ENCODE measurements around the gene NOL11. TPM values are rescaled to one million over a fixed set of nuclear protein-coding genes. Genes with fewer than 3 reads are reported as not detected.

Gene NOL11
- total and polyA plus RNA-seq, 2 donors (not counting 3 experiments of a cell fraction or from before 2014, with no cell fraction given): 17.7 to 52.6 TPM

- FAIRE-seq (no peak), DNase-seq (ENCODE audit: low read depth, low spot score) (no peak)
- Histone ChIP-seq H3K4me2 (ENCODE audit: insufficient read depth, low read length) (no peak overlapping the region), H2AFZ (ENCODE audit: low read depth, low read length) (no peak overlapping the region), H3K9me1 (replicated peaks; ENCODE audit: control insufficient read depth, extremely low read depth, insufficient read depth, low read length) (no peaks in the 10 kb centered on the region), H3K27me3 (ENCODE audit: control insufficient read depth in 2 of 2, insufficient read depth in 2 of 2, low read length in 2 of 2) (no peaks in the 10 kb centered on the region), H3K36me3 (ENCODE audit: control insufficient read depth in 2 of 2, extremely low read depth in 1 of 2, insufficient read depth in 2 of 2, low read length in 2 of 2) (no peaks in the 10 kb centered on the region), H3K9ac (replicated peaks; ENCODE audit: extremely low read depth, insufficient read depth, low read length) (no peak overlapping the region), H3K27ac (ENCODE audit: insufficient read depth, low read depth, low read length) (no peak overlapping the region), H3K4me3 (replicated peaks in 1 of 3; ENCODE audit: insufficient read depth in 1 of 3, low read depth in 1 of 3, low read length in 3 of 3) (no peak overlapping the region), H4K20me1 (replicated peaks; ENCODE audit: control insufficient read depth, extremely low read depth, insufficient read depth, low read length) (no peaks in the 10 kb centered on the region), H3K9me3 (replicated peaks; ENCODE audit: control insufficient read depth, insufficient read depth, low read length) (no peaks in the 10 kb centered on the region), H3K4me1 (ENCODE audit: control insufficient read depth, extremely low read depth, insufficient read depth, low read length) (no peaks in the 10 kb centered on the region), H3K79me2 (ENCODE audit: control insufficient read depth, insufficient read depth, low read length) (no peaks in the 10 kb centered on the region)
- intact Hi-C loops (cut with micrococcal nuclease) (no loop called here), dilution Hi-C loops (cut with MboI; ENCODE audit: extremely low pct_ligation_motif_present, low sequenced_read_pairs) (no loop called here)
- ChIA-PET POLR2A (interaction anchor here (0.7 kb wide), 1 partner anchor 347 kb away, joined by 6 read pairs; no protein-coding TSS in a partner anchor), CTCF (no interaction called here)
- TF ChIP-seq GATA2 (IDR thresholded peaks at IDR 0.05; ENCODE audit: insufficient read depth, insufficient read length, low read depth, low read length) (no peak), EZH2 (IDR thresholded peaks at IDR 0.05; ENCODE audit: borderline replicate concordance, low read depth, low read length, severe bottlenecking) (no peak), POLR2A (IDR thresholded peaks at IDR 0.05; ENCODE audit: low read depth, low read length) (no peak), FOS (IDR thresholded peaks at IDR 0.05; ENCODE audit: borderline replicate concordance, insufficient read depth, low read length) (no peak), JUN (IDR thresholded peaks at IDR 0.05; ENCODE audit: borderline replicate concordance, insufficient read depth, insufficient read length, low read depth) (no peak), POLR2AphosphoS5 (IDR thresholded peaks at IDR 0.05; ENCODE audit: insufficient read depth, low read depth, low read length) (no peak), CTCF (IDR thresholded peaks at IDR 0.05; ENCODE audit: extremely low read depth in 1 of 2, insufficient read depth in 1 of 2, low read depth in 1 of 2, low read length in 2 of 2) (no peak), MYC (IDR thresholded peaks at IDR 0.05; ENCODE audit: low read depth, low read length) (no peak), MAX (IDR thresholded peaks at IDR 0.05; ENCODE audit: insufficient read depth, insufficient read length) (no peak)
- no TSS peak for BruUV-seq (replicated peaks)
Measured at GRCh38 chr17:67679721-67680120, 38.0 kb upstream of the NOL11 start.
